GM12891 (cell line): ENCODE measurements around the gene KIFAP3.

Experiments
- POLR2A ChIP-seq: IDR thresholded peaks from 2 replicates; pipeline ENCODE4 v1.6.1; 2011; ENCODE audit warnings: low read depth, low read length, control low read depth
- SPI1 ChIP-seq: IDR thresholded peaks from 2 replicates; pipeline ENCODE4 v1.6.1; 2011; ENCODE audit warnings: low read depth, low read length, control low read depth

DNA sequence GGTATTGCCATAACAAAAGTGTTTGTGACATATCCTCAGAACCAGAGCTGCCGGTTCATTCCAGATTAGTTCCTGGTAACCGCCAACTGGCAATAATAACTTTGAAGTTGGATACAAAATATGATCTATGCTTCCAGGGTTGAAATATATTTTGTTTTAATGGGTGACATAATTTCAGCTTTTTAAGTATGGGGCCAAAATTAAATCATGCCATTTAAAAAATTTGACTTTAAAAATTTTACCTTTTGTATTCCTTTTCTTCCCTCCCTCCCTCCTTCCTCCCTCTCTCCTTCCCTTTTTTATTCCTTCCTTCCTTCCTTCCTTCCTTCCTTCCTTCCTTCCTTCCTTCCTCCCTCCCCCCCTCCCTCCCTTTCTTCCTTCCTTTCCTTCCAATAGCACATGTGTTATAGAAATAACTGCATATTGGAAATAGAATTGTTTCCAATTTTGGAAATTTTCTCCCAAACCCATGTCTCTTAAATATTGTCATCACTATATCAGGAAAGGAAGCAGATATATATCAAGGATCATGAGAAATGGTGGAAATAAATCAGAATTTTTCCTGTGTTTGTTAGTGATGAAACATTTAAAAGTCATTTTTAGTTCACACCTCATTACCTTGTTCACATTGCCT lies 12.0 kb upstream of the KIFAP3 start:
- no peak for TF ChIP-seq POLR2A
- no peak for TF ChIP-seq SPI1
